Thyroid gland (tissue), 4 donors: Measurements from ENCODE around the gene COPE. TPM values are rescaled to one million over a fixed set of nuclear protein-coding genes. Genes with fewer than 3 reads are reported as not detected.

ENCODE experiments used
- DNase-seq, 2 donors: peaks; one replicate each; pipeline ENCODE4 v3.0.0-alpha.2; 2019
- H3K27ac ChIP-seq, 3 donors: fragments of 200-600 bp; sonication (generic); 1 replicate in 2 of 3; 2 replicates in 1 of 3; pipeline ENCODE4 v1.5.1; 2016 to 2019; ENCODE audit warnings: mild to moderate bottlenecking in 1 of 3, moderate library complexity in 1 of 3
- H3K27me3 ChIP-seq: fragments of 200-600 bp; sonication (generic); one replicate; pipeline ENCODE4 v1.5.1; 2019
- H3K36me3 ChIP-seq, 2 donors: fragments of 200-600 bp; sonication (generic); one replicate each; pipeline ENCODE4 v1.5.1; 2016 to 2019
- H3K4me1 ChIP-seq, 2 donors: fragments of 200-600 bp; sonication (generic); one replicate each; pipeline ENCODE4 v1.5.1; 2017 to 2019
- H3K4me3 ChIP-seq, 3 donors: fragments of 200-600 bp; sonication (generic); replicated peaks in 1 of 3; 1 replicate in 2 of 3; 2 replicates in 1 of 3; pipeline ENCODE4 v1.5.1; 2016; ENCODE audit warnings: mild to moderate bottlenecking in 1 of 3
- H3K9me3 ChIP-seq: fragments of 200-600 bp; sonication (generic); one replicate; pipeline ENCODE4 v1.5.1; 2017
- POLR2A ChIP-seq, 2 donors: fragments of 450-650 bp; IDR thresholded peaks; one replicate each; pipeline ENCODE4 v1.6.1; 2017; ENCODE audit warnings: antibody characterized with exemption in 2 of 2, mild to moderate bottlenecking in 2 of 2, moderate library complexity in 1 of 2
- WGBS, 2 donors: methylation state at CpG; one replicate each; pipeline ENCODE4 v1.1.5; 2017; 5-methylcytosine and 5-hydroxymethylcytosine counted together
- intact Hi-C: fragments of 100-400 bp; cut with DNase I; formaldehyde crosslinking; loops from one replicate; pipeline ENCODE4 v1.15.1; 2023
- total RNA-seq, 4 donors: library from RNA; depleted of rRNA; stranded (reverse); fragments of >200 nt; gene quantifications; one replicate each; pipeline ENCODE4 v1.2.3, GENCODE V29; 2016
- TF ChIP-seq, protein P1 (sequence below), 6 experiments: fragments of 200-600 bp in 3 of 6; fragments of 450-650 bp in 3 of 6; sonication (generic) in 3 of 6; IDR thresholded peaks; one replicate each; pipeline ENCODE4 v1.5.1; 2016 to 2019; ENCODE audit warnings: antibody characterized with exemption in 6 of 6, mild to moderate bottlenecking in 2 of 6, inconsistent platforms in 1 of 6, moderate library complexity in 1 of 6

COPE gene
- total RNA-seq, 4 donors from 2014 or later, result 192 to 405 (median 329) TPM

- Histone ChIP-seq H3K36me3 (peaks cover 11 to 12% of the 10 kb centered on the region in 2 donors), H3K4me1 (peaks cover 6 to 14% of the 10 kb centered on the region in 2 donors), H3K9me3 (no peaks in the 10 kb centered on the region), H3K4me3 (peak overlapping the region in 2 of 3 donors; percentile 19 to 20), H3K27me3 (no peaks in the 10 kb centered on the region), H3K27ac (no peak overlapping the region)
- peak; percentile 61 to 63 for DNase-seq
- intact Hi-C loops, result no loop called here
- 0% methylated on average over 3 of the region's 72 CpGs; no CpG with 5 or more reads in 1 of the 2 donors for WGBS, 2 donors
- TF ChIP-seq, protein P1, sequence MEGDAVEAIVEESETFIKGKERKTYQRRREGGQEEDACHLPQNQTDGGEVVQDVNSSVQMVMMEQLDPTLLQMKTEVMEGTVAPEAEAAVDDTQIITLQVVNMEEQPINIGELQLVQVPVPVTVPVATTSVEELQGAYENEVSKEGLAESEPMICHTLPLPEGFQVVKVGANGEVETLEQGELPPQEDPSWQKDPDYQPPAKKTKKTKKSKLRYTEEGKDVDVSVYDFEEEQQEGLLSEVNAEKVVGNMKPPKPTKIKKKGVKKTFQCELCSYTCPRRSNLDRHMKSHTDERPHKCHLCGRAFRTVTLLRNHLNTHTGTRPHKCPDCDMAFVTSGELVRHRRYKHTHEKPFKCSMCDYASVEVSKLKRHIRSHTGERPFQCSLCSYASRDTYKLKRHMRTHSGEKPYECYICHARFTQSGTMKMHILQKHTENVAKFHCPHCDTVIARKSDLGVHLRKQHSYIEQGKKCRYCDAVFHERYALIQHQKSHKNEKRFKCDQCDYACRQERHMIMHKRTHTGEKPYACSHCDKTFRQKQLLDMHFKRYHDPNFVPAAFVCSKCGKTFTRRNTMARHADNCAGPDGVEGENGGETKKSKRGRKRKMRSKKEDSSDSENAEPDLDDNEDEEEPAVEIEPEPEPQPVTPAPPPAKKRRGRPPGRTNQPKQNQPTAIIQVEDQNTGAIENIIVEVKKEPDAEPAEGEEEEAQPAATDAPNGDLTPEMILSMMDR (IDR thresholded peaks at IDR 0.05), result peak in 5 of 6 experiments; percentile 7 to 53 (median 27)
- no peak for TF ChIP-seq POLR2A (IDR thresholded peaks at IDR 0.05)
These were observed 24.0 kb downstream of the COPE start for GRCh38 chr19:18895038-18895823.

GRCh38 chr19:18894254-18895037 lies 24.7 kb downstream of the COPE start:
- peaks cover 4 to 5% of the 10 kb centered on the region in 2 donors for H3K36me3 ChIP-seq
- no peak for DNase-seq
- H3K4me3 ChIP-seq, result peak overlapping the region in 1 of 3 donors; percentile 19
- TF ChIP-seq, protein P1 (IDR thresholded peaks at IDR 0.05), result peak in 1 of 6 experiments; percentile 12
- TF ChIP-seq POLR2A (IDR thresholded peaks at IDR 0.05), result no peak
- no peaks in the 10 kb centered on the region for H3K9me3 ChIP-seq
- intact Hi-C loops, result no loop called here
- H3K27me3 ChIP-seq, result no peaks in the 10 kb centered on the region
- H3K27ac ChIP-seq, result no peak overlapping the region
- WGBS, 2 donors, result 2 to 5% methylated on average over 6 to 7 of the region's 28 CpGs
- peaks cover 6 to 14% of the 10 kb centered on the region in 2 donors for H3K4me1 ChIP-seq

DNA sequence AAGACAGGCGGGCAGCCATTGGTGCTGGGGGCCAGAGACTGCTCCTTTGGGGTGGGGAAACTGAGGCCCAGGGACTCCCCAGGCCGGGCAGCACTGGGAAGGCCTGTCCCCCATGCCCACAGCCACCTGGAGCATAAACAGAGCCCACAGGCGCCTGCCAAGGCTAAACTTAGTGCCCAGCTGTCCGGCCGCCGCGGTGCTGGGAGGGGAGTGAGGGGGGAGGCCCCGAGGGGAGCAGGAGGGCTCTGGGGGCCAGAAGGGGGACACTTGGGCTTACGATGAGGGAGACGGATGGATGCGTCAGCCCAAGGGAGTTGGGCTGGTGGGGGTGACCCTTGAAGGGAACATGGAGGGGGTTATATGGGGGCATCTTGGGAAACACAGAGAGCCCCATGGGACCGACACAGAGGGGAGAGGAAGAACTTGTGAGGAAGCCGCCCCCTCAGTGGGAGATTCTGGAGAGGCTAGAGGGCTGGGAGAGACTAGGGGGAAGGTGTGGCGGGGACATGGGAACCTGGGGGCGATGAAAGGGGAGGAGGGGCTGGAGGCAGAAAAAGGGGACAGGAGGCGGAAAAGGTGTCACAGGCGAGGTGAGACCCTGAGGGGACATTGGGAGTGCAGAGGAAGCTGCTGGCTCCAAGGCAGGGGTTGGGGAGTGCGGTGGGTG lies 25.5 kb downstream of the COPE start:
- intact Hi-C loops, result no loop called here
- no peak for TF ChIP-seq POLR2A (IDR thresholded peaks at IDR 0.05)
- TF ChIP-seq, protein P1 (IDR thresholded peaks at IDR 0.05), result no peak
- WGBS, 2 donors, result 64 to 67% methylated on average over 14 to 18 of the region's 18 CpGs
- no peak overlapping the region for H3K27ac ChIP-seq
- peaks cover 6 to 14% of the 10 kb centered on the region in 2 donors for H3K4me1 ChIP-seq
- H3K9me3 ChIP-seq, result no peaks in the 10 kb centered on the region
- no peak for DNase-seq
- no peaks in the 10 kb centered on the region for H3K36me3 ChIP-seq
- no peak overlapping the region for H3K4me3 ChIP-seq
- no peaks in the 10 kb centered on the region for H3K27me3 ChIP-seq

DNA sequence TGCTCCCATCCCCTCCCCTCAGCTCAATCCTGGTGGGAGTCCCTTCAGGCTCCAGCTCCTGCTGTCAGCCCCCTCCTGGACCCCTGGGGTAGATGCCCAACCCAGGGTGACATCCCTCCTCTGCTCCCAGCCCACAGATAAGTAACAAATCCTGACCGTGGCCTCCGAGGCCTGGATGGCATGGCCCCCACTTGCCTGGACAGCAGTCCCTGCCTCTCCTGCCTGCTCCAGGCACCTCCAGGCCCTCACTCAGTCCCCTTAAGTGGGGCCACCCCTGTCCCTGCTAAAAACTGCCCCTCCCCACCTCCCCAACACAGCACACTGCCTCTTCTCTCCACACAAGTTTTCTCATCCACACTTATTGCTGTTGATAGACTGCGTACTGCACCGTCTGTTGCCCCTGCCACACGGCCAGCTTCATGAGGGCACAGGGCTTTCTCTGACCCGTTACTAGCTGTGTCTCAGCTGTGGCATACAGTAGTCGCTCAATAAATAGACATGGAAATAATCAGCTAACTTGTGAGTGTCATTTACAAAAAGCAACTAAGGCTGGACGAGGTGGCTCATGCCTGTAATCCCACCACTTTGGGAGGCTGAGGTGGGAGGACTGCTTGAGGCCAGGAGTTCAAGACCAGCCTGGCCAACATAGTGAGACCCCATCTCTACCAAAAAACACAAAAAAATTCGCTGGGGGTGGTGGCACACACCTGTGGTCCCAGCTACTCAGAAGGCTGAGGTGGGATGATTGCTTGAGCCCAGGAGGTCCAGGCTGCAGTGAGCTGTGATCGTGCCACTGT lies 29.0 kb downstream of the COPE start:
- intact Hi-C loops, result no loop called here
- H3K27ac ChIP-seq, result no peak overlapping the region
- TF ChIP-seq, protein P1 (IDR thresholded peaks at IDR 0.05), result no peak
- TF ChIP-seq POLR2A (IDR thresholded peaks at IDR 0.05), result no peak
- H3K4me3 ChIP-seq, result no peak overlapping the region
- H3K4me1 ChIP-seq, result peaks cover 2 to 4% of the 10 kb centered on the region in 2 donors
- no peak for DNase-seq
- H3K36me3 ChIP-seq, result no peaks in the 10 kb centered on the region
- no peaks in the 10 kb centered on the region for H3K9me3 ChIP-seq
- H3K27me3 ChIP-seq, result no peaks in the 10 kb centered on the region
- WGBS, 2 donors, result 88% methylated on average over 10 of the region's 10 CpGs
